Ectodermal cell (in vitro differentiated cells): ENCODE measurements around the gene MSH4.
"Not testable (repeated sequence)": the region's sequence is repeated elsewhere in the genome, so short reads cannot be mapped to it uniquely, and the experiment has no call there.

ENCODE experiments used
- H3K27ac ChIP-seq: 2 replicates; pipeline ENCODE4 v1.7.0; 2013; ENCODE audit warnings: mild to moderate bottlenecking, low read depth, low read length; ENCODE audit not compliant: insufficient read depth, poor library complexity, severe bottlenecking
- H3K27me3 ChIP-seq: 2 replicates; pipeline ENCODE4 v1.7.0; 2013; ENCODE audit warnings: mild to moderate bottlenecking, low read length; ENCODE audit not compliant: insufficient read depth, control insufficient read depth, poor library complexity, severe bottlenecking
- H3K36me3 ChIP-seq: one replicate; pipeline ENCODE4 v1.7.0; 2013; ENCODE audit warnings: low read length; ENCODE audit not compliant: control insufficient read depth, insufficient read depth
- H3K4me1 ChIP-seq: one replicate; pipeline ENCODE4 v1.7.0; 2013; ENCODE audit warnings: low read length; ENCODE audit not compliant: control insufficient read depth, insufficient read depth
- H3K4me3 ChIP-seq: 2 replicates; pipeline ENCODE4 v1.7.0; 2013; ENCODE audit warnings: low read depth, low read length, control low read depth; ENCODE audit not compliant: insufficient read depth
- H3K9me3 ChIP-seq: 2 replicates; pipeline ENCODE4 v1.7.0; 2013; ENCODE audit warnings: mild to moderate bottlenecking, low read length, moderate library complexity; ENCODE audit not compliant: control insufficient read depth
- WGBS, 2 experiments: methylation state at CpG; one replicate each; pipeline ENCODE4 v1.1.7; 2013; ENCODE audit warnings: missing lambda C conversion rate in 2 of 2; 5-methylcytosine and 5-hydroxymethylcytosine counted together

The MSH4 gene

GRCh38 chr1:75795703-75796193 lies 934 bp upstream of the MSH4 start:
- 97 to 99% methylated on average over 4 of the region's 4 CpGs for WGBS, 2 experiments
- H3K9me3 ChIP-seq: no peaks in the 10 kb centered on the region
- H3K27ac ChIP-seq: no peak overlapping the region
- H3K27me3 ChIP-seq: no peaks in the 10 kb centered on the region
- no peak overlapping the region for H3K4me3 ChIP-seq
- peaks cover 40% of the 10 kb centered on the region for H3K36me3 ChIP-seq
- no peaks in the 10 kb centered on the region for H3K4me1 ChIP-seq

- Histone ChIP-seq H3K9me3 (no peaks in the 10 kb centered on the region), H3K4me1 (no peaks in the 10 kb centered on the region), H3K27me3 (no peaks in the 10 kb centered on the region), H3K36me3 (peaks cover 32% of the 10 kb centered on the region), H3K27ac (no peak overlapping the region), H3K4me3 (no peak overlapping the region)
- WGBS, 2 experiments: 93% methylated on average over 6 of the region's 6 CpGs
Observed at GRCh38 chr1:75797273-75797588, 549 bp downstream of the MSH4 start.

GRCh38 chr1:75797606-75798216 lies 1.0 kb downstream of the MSH4 start:
- peaks cover 27% of the 10 kb centered on the region for H3K36me3 ChIP-seq
- H3K9me3 ChIP-seq: no peaks in the 10 kb centered on the region
- H3K4me3 ChIP-seq: no peak overlapping the region
- H3K27me3 ChIP-seq: no peaks in the 10 kb centered on the region
- 91 to 93% methylated on average over 13 of the region's 13 CpGs for WGBS, 2 experiments
- no peak overlapping the region for H3K27ac ChIP-seq
- H3K4me1 ChIP-seq: no peaks in the 10 kb centered on the region

GRCh38 chr1:75801480-75801879 lies 4.8 kb downstream of the MSH4 start:
- not testable (repeated sequence) for H3K27ac ChIP-seq, H3K36me3 ChIP-seq, H3K27me3 ChIP-seq, H3K4me3 ChIP-seq, H3K4me1 ChIP-seq, H3K9me3 ChIP-seq
- 90 to 96% methylated on average over 2 of the region's 2 CpGs for WGBS, 2 experiments

GRCh38 chr1:75808921-75809320 lies 12.2 kb downstream of the MSH4 start:
- Histone ChIP-seq H3K9me3 (no peaks in the 10 kb centered on the region), H3K4me1 (no peaks in the 10 kb centered on the region), H3K4me3 (no peak overlapping the region), H3K36me3 (no peaks in the 10 kb centered on the region), H3K27ac (no peak overlapping the region), H3K27me3 (no peaks in the 10 kb centered on the region)
- 89 to 91% methylated on average over 3 to 4 of the region's 4 CpGs for WGBS, 2 experiments

- not testable (repeated sequence) for H3K27ac ChIP-seq, H3K9me3 ChIP-seq
- WGBS, 2 experiments: 93 to 98% methylated on average over 2 to 3 of the region's 3 CpGs
Observed at GRCh38 chr1:75810113-75810512, 13.4 kb downstream of the MSH4 start.

GRCh38 chr1:75811211-75811981 lies 14.7 kb downstream of the MSH4 start:
- Histone ChIP-seq H3K27ac (no peak overlapping the region), H3K27me3 (no peaks in the 10 kb centered on the region), H3K4me1 (no peaks in the 10 kb centered on the region), H3K36me3 (no peaks in the 10 kb centered on the region), H3K4me3 (no peak overlapping the region), H3K9me3 (no peaks in the 10 kb centered on the region)
- 86 to 100% methylated on average over 1 of the region's 1 CpG for WGBS, 2 experiments

More at GRCh38 chr1:75810113-75810512, 13.4 kb downstream of the MSH4 start:
- not testable (repeated sequence) for H3K4me3 ChIP-seq, H3K27me3 ChIP-seq, H3K4me1 ChIP-seq, H3K36me3 ChIP-seq

- 88 to 99% methylated on average over 3 of the region's 3 CpGs for WGBS, 2 experiments
- Histone ChIP-seq H3K36me3 (no peaks in the 10 kb centered on the region), H3K27ac (no peak overlapping the region), H3K9me3 (no peaks in the 10 kb centered on the region), H3K27me3 (no peaks in the 10 kb centered on the region), H3K4me1 (no peaks in the 10 kb centered on the region), H3K4me3 (no peak overlapping the region)
Observed at GRCh38 chr1:75812065-75812464, 15.4 kb downstream of the MSH4 start.

GRCh38 chr1:75823596-75823995 lies 26.9 kb downstream of the MSH4 start:
- not testable (repeated sequence) for H3K9me3 ChIP-seq, H3K4me3 ChIP-seq, H3K27me3 ChIP-seq, H3K36me3 ChIP-seq, H3K4me1 ChIP-seq, H3K27ac ChIP-seq
- 74 to 91% methylated on average over 1 of the region's 1 CpG for WGBS, 2 experiments

GRCh38 chr1:75836528-75837100 lies 39.9 kb downstream of the MSH4 start:
- Histone ChIP-seq H3K27ac (no peak overlapping the region), H3K36me3 (no peaks in the 10 kb centered on the region), H3K9me3 (no peaks in the 10 kb centered on the region), H3K4me1 (no peaks in the 10 kb centered on the region), H3K27me3 (no peaks in the 10 kb centered on the region), H3K4me3 (no peak overlapping the region)
- 62 to 94% methylated on average over 1 to 2 of the region's 2 CpGs for WGBS, 2 experiments
